Hepatic stellate cell (primary cell): ENCODE measurements around the gene RMND5A.

Source experiments
- DNase-seq: peaks from one replicate; pipeline ENCODE4 v3.0.0; 2011; ENCODE audit warnings: low spot score

RMND5A gene

DNA sequence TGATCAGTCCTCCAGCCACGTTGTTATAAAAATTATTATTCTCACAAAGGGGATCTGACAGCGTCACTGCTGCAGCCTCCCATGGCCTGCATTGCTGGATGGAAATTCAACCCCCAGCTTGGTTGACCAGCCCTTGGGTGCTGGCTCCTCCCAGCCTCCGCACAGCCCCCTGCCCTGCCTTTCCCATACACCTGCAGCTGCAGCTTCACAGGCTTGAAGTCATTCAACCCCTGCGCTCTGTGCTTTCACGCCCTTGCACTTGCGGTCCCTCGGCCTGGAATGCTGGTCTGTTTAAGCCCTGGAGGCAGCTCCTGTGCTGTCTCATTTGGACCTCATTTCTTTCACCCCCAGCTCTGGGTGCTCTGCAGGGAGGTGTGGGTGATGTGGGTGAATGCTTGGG is 71.5 kb downstream of the RMND5A start:
- no peak for DNase-seq

DNA sequence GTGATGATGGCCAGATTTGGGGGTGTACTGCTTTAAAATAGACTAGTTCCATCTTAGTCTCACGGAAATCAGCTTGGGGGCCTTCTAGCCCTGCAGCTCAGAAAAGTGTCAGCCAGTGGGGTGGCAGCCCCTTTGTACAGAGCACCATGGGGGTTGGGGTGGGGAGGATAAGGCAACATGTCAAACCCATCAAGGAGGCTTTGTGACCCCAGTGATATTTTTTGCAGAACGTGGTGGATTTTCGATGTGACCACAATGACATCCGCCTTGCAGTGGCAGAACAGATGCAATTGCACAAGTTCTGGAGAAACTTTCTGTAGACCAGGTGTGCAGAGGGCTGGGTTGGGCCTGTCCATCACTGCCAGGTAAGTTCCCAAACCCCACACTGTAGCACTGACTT is 73.7 kb downstream of the RMND5A start:
- no peak for DNase-seq

DNA sequence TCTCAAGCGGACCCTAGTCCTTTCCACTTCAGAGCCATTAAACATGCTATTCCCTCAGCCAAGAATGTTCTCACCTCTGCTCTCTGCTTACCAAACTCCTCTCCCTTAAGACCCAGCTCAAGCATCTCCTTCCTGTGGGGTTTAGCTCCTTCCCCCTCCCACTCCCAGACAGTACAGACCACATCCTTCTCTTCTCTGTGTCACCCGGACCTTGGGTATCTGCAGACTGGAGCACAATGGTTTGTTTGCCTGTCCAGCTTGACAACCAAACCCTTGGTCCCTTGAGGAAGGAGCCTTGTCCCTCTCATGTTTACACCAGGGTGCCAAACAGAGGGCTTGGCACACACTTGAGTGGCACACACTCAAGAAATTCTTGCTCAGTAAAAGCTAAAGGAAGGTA is 74.8 kb downstream of the RMND5A start:
- no peak for DNase-seq

DNA sequence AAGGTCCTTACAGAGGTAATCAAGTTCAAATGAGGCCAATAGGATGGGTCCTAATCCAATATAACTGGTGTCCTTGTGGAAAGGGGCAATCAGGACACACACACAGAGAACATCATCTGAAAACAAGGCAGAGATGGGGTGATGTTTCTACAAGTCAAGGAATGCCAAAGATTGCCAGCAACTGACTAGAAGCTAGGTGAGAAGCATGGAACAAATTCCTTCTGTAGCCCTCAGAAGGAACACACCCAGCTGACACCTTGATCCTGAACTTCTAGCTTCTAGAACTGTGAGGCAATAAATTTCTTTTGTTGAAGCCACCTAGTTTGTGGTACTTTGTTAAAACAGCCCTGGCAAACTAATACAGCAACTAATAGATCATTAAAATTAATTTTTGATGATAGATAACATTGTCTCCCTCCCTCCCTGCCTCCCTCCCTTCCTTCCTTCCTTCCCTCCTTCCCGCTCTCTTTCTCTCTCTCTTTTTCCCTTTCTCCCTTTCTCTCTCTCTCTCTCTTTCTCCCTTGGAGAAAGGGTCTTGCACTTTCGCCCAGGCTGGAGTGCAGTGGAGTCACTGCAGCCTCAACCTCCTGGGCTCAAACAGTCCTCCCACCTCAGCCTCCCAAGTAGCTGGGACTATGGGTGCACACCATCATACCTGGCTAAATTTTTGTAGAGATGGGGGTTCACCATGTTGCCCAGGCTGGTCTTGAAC is 80.9 kb downstream of the RMND5A start:
- DNase-seq = no peak

DNA sequence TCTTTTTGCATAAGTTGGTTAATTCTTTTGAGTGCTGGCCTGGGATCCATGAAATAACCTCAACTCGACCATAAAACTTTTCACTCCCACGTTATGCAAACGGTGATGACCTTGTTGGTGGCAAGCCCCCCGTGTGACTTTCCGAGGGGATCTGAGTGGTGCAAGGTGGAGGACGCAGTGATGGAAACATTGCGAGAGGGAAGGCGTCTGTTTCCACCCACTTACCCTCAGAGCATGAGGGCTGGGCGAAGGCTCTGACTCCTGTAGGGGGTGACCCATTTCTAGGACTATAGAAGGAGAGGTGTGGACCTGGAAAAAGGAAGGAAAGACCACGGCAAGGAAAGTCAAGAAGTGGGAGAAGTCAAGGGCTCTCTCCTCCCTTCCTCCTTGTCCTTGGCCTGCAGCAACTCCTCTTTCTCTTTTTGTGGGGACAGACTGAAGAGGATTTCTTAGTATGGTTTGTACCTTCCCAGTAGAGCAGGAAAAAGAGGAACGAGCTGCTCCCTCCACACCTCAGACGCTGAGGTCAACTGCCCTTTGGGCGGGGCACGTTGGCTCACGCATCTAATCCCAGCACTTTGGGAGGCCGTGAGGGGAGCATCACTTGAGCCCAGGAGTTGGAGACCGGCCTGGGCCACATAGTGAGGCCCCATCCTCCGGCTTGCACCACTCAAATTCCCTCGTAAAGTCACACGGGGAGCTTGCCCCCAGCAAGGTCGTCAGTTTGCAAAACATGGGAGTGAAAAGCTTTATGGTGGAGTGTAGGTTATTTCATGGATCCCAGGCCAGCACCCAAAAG is 86.2 kb downstream of the RMND5A start:
- DNase-seq = no peak

DNA sequence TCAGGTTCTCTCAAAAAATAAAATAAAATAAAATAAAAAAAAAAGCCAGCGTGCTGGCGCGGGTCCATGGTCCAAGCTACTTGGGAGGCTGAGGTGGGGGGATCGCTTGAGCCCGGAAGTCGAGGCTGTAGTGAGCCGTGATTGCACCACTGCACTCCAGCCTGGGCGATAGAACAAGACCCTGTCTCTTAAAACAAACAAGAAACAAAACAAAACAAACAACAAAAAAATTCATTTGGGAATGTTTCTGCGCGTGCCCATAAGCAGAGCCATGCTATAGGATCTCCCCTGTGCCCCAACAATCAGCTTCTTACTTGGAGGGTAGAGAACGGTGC is 87.0 kb downstream of the RMND5A start:
- DNase-seq = no peak

DNA sequence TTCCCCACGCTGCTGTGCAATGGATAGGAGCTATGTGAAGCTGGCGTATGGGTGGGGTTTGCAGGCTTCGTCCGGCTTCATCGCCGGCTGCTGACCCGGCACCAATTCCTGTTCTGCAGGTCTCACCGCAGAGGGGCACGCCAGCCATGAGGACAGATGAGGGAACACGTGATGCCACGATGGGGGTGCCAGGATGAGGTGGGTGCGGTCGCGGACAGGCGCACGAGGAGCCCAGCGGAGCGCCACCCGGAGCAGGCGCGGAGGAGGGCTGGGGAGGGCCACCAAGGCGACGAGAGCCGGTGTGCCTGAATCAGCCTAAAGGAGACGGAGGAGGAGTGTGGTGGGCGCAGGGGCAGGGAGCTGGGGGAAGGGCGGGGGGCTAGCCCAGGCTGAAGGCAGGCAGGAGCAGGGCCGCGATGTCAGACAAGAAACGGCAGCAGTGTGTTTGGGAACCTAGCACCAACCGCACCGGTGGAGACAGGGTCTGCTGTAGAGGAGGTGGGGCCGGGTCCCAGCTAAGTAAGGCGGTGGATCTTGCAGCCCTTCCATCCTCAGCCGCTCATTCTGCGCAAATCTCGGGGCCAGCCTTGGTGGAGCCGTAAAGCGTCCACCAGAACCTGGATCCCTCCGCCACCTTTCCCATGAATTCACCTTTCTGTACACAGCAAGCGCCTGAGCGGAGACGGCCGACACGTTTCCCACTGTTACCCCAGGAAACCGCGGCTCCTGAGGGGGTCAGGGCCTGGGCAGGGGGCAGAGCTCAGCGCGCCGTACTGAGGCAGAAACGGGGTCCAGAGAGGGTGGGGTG is 87.6 kb downstream of the RMND5A start:
- peak; percentile 34 for DNase-seq

DNA sequence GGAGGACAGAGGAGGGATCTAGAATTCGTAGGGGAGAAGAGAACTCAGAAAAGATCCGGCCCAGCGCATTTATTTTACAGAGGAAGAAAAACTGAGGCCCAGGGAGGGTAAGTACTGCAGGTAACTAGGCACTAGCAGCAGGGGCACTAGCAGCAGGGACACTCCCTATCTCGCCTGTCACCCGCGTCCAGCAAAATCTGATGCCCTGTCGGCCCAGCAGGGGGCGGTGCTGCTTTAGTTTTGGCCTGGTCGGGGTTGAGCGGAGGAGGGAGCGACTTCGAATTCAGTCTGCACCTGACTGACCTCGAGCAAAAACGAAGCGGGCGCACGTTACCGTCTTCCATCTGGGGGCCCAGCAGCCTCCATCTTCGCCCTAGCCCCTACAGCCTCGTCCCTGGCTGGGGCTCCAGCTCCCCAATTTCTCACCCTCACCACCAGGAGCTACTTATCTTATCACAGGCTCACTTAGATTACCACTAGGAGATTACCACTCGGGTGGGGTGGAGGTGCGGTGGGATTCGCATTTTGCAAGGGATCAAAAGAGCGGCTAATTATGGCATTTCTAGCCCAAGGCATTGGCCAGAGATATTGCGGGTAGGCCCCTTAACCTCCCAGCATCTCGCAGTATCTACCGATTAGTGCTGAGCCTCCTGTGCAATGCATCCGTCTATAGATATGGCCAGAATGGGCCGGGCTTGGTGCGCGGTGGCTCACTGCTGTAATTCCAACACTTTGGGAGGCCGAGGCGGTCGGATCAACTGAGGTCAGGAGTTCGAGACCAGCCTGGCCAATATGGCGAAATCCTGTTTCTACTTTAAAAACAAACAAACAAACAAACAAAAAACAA is 88.4 kb downstream of the RMND5A start:
- peak; percentile 92 for DNase-seq

DNA sequence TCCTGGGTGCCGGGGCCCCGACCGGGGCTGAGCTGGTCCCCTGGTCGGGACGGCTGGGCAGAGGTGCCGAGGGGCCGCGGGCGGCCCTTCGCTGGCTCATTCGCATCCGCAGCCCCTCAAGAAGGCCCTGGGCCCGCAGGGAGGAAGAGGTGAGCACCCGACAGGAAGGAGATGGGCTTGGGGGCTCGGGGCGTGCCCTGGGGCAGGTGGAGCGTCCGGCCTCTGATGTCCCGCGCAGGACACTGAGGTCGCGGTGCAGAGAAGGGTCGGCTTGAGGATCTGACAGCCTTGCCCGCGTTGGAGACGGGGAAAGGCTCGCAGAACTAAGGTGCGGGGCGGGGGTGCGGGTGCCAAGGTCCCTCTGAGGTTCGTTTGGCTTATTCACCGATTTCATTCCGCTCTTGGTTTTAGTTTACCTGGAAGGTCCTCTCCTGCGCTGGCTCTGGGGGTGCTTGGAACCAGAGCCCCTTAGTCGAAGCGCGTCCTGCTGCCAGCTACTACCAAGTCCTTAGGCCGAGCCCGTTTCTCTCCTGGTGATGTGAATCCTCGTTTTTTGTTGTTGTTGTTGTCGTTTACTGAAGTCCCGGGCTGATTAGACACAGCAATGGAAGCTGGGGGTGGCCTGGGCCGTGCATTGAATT is 89.5 kb downstream of the RMND5A start:
- no peak for DNase-seq

DNA sequence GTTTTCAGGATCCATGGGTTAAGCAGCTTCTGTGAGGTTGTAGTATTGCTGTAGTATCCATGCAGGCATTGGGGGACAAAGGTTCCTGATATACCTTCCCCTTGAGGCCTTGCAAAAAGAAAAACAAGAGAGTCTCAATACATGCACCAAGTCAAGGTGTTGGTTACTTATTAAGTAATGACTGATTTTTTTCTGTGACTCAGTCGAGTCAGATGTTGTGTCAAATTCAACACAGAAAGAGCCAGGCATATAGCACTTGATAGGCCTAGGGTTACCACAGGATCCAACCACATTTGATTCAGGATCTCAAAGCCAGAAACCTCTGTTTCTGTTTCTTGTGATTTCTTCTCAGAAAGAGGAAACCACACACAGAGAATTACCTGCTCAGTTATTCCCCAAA is 95.5 kb downstream of the RMND5A start:
- DNase-seq = no peak

DNA sequence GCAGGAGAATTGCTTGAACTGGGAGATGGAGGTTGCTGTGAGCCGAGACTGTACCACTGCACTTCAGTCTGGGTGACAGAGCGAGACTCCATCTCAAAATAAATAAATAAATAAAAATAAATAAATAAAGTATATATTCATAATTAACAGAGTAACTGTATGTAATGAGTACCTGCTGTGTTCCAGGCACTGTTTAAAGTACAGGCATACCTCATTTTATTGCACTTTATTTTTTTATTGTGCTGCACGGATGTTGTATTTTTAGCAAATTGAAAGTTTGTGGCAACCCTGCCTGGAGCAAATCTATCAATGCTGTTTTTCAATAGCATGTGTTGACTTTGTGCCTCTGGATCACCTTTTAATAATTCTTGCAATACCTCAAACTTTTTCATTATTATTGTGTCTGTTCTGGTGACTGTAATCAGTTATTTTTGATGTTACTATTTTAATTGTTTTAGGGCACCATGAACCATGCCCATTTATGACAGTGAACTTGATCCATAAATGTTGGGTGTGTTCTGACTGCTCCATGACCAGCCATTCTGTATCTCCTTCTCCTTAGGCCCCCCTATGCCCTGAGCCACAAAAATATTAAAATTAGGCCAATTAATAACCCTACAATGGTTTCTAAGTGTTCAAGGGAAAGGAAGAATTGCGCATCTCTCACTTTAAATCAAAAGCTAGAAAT is 98.2 kb downstream of the RMND5A start:
- DNase-seq = no peak

DNA sequence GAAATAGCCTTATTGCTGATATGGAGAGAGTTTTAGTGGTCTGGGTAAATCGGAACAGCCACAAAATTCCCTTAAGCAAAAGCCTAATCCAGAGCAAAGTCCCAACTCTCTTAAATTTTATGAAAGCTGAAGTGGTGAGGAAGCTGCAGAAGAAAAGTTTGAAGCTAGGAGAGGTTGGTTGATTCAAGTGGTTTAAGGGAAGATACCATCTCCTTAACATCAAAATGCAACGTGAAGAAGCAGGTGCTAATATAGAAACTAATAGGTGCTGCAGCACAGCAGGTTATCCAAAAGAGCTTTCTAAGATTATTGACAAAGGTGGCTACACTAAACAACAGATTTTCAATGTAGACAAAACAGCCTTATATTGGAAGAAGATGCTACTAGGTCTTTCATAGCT is 98.9 kb downstream of the RMND5A start:
- no peak for DNase-seq

DNA sequence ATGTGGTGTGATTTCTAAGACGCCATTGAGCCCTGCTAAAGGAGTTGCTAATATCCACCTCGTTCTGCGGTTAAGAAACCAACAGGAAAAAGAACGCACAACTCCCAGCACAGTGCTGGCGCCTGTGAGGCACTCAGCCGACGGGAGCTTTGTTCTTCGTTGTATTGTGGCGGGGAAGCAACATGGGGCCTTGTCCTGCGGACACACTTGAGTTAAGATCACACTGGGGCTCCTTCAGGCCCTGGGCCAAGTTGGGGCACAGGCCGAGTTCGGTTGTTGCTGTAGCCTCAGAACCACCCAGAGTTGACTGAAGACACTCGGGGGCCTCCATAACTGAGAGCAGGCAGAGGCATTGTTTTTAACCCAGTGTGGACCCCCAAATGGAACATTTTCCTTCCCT is 101.2 kb downstream of the RMND5A start:
- no peak for DNase-seq

DNA sequence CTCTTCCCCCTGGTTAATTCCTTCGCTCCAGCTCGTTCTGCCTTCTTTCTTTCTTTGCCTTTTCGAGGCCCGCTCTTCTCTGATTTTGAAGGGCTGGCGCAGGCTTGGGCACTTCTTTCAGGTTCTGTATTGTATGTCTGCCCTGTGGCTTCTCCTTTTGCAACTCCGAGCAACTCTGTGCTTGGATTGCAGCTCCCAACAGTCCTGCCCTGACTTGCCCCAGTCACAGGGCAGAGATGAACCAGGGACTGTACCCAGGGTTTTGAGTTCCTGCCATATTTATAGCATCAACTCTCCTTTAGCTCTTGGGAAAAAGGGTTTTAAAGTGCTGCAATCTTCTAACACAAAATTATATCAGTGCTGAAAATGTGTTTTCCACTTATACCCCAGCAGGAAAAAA is 101.8 kb downstream of the RMND5A start:
- DNase-seq = no peak

DNA sequence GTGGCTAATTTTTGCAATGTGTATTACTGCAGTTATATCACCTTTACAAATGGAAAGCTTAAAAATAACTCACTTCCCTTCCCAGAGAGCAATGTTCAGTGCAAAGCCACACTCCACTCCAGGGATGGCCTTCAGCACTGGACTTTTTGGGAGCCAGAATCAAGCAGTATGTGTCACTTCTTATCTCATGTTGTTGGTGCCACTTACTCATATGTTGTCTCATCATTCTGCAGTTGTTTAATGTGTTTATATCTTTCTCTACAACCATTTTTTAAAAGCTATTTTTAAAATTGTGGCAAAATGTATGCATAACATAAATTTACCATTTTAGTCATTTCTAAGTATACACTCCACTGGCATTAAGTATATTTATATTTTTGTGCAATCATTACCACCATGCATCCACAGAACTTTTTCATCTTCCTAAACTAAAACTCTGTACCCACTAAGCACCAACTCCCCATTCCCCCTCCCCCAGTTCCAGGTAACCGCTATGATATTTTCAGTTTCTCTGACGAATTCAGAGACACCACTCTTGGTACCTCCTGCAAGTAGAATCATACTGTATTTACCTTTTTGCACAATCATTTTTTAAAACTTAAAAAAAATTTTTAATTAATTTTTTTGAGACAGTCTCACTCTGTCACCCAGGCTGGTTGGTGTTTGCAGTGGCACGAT is 102.7 kb downstream of the RMND5A start:
- DNase-seq = no peak

DNA sequence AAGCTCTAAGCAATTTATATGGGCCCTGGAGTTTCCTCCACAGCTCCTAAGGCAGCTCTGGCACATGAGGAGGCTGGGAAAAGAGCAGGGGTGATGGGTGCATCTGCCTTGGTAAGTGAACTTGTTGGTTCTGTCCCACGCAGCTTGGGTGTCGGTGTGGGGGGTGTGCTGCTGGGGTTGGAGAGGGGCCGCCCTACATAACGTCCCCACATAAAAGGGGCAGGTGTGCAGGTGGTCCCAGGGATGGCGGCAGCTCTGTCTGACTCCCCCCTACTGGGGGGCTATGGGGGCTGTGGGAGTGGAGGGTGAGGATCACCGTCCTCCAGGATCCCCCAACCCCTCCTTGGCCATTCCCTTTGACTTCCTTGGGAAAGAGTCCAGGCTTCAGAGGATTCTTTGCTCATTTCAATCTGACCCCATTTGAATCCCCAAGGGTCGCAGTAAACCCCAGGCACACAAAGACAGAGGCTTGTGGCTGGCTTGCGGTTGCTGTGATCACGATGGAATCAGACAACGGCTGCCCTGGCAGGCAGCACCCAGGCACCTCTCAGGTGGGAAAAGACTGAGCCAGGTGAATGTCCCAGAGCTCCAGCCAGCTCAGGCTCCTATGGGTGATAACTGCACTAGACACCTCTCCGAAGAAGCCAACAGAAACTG is 105.1 kb downstream of the RMND5A start:
- no peak for DNase-seq

DNA sequence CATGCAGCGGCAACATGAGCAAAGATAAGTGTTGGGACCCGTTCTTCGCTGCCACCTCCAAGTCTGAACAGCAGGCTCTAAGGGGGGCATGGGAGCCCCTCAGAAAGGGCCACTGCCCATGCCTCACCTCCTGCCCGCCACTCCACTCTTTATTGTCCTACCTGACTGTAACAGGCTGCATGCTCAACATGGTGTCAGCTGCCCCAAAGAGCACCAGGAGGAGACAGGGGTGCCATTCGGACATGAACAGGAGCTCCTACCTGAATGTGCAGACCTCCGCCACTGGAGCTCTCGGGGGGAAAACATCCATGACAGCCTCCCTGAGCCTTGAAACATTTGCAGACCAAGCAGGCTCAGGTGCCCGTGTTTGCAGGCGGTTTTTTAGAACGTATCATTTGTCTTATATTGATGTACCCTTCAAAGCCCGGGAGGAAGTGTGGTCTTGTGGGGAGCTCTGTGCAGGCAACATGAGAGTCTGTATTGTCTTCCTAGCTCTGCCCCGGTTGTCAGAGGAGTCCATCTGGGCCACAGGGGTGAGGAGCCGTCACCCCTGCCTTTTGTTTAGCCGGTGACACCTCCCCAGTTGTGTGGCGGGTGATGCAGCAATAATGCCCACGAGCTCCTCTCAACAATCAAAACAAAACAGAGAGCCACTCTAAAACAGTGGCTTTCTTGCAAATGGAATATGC is 105.7 kb downstream of the RMND5A start:
- no peak for DNase-seq

DNA sequence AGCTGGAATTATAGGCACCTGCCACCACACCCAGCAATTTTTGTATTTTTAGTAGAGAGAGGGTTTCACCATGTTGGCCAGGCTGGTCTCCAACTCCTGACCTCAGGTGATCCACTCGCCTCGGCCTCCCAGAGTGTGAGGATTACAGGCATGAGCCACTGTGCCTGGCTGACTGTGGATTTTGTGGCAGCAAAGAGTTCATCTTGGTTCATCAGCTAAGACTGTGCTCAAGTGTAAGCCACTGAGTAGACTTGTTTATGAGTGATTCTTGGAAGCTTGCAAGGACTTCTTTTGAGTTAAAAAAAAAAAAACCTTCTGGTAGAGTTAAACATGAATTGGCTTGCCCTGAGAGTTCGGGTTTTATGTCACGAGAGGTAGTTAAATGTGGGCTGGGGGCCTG is 106.9 kb downstream of the RMND5A start:
- no peak for DNase-seq
